C4-2B (cell line): ENCODE results near the gene CYTH1.

Experiments used
- CTCF ChIP-seq: fragments of 450-650 bp; conservative IDR thresholded peaks from 2 replicates; pipeline ENCODE4 v1.5.1; 2017; ENCODE audit warnings: mild to moderate bottlenecking
- ZFX ChIP-seq: fragments of 450-650 bp; IDR thresholded peaks from 2 replicates; pipeline ENCODE4 v1.6.1; 2017

- no peak for TF ChIP-seq CTCF
- no peak for TF ChIP-seq ZFX
Measured at GRCh38 chr17:78637643-78638420, 144.2 kb downstream of the CYTH1 start.
